IPS DF 6.9 (cell line): ENCODE results near the gene EBPL.

ENCODE experiments used
- DNase-seq: peaks from one replicate; pipeline ENCODE4 v3.0.0-alpha.2; 2013; ENCODE audit warnings: low read depth, low spot score
- H3K27ac ChIP-seq: one replicate; pipeline ENCODE4 v1.5.1; 2013; ENCODE audit warnings: low read length, control low read depth
- H3K27me3 ChIP-seq: 2 replicates; pipeline ENCODE4 v1.6.1; 2013; ENCODE audit warnings: mild to moderate bottlenecking, low read length; ENCODE audit not compliant: control insufficient read depth, insufficient read depth
- H3K36me3 ChIP-seq: 2 replicates; pipeline ENCODE4 v1.6.1; 2013; ENCODE audit warnings: low read length; ENCODE audit not compliant: control insufficient read depth, insufficient read depth
- H3K4me1 ChIP-seq: 2 replicates; pipeline ENCODE4 v1.6.1; 2013; ENCODE audit warnings: low read length; ENCODE audit not compliant: control insufficient read depth, insufficient read depth
- H3K4me3 ChIP-seq: 2 replicates; pipeline ENCODE4 v1.5.1; 2013; ENCODE audit warnings: mild to moderate bottlenecking, low read length
- H3K9me3 ChIP-seq: 2 replicates; pipeline ENCODE4 v1.6.1; 2013; ENCODE audit warnings: low read length, inconsistent platforms; ENCODE audit not compliant: control insufficient read depth, insufficient read depth
- WGBS: extraction: QIAGEN DNeasy Blood & Tissue Kit; methylation state at CpG from one replicate; pipeline ENCODE4 v1.1.7; 2013; ENCODE audit warnings: mixed read lengths, missing lambda C conversion rate; ENCODE audit not compliant: insufficient read length, insufficient coverage; 5-methylcytosine and 5-hydroxymethylcytosine counted together

Gene EBPL

DNA sequence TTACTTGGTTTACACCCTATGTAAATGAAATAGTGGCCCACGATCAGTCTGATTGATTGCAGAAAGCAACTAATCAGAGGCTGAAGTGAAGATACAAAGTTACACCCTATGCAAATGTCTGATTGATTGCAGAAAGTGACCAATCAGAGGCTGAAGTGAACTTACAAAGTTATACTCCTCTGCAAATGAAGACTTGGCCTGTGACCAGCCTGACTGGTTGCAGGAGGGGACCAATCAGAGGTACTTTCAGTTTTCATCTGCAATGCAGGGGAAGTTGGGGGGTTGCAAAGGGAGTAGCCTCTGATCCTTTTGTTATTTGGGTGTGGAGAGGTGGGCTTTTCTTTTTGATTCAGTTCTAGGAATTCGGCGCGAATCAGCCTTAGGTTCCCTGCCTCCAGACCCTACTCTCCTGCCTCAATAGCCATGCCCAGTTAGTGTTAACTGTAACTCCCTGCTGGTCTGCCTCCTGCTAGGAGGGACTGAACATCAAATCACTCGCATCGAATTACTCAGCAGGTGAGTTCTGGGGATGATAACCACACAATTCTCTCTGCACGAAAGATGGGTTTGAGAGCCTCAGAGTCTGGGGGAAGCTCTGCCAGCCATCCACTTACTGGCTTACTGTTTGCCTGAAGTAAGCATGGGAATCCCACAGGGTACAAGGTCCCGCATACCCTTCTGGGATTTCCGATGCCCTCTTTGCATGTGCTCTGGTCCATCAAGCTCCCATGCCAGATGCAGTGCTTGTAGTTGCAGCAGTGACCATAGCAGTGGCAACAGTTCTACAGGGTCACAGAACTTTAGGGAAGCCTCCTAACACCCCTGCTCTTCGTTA, 55.5 kb downstream of the EBPL start:
- H3K4me1 ChIP-seq, result peaks cover 6% of the 10 kb centered on the region; the same call in 1 of the 2 replicates
- DNase-seq, result no peak
- H3K27me3 ChIP-seq, result no peaks in the 10 kb centered on the region
- H3K27ac ChIP-seq, result no peak overlapping the region
- peak overlapping the region; percentile 8; the same call in 1 of the 2 replicates for H3K4me3 ChIP-seq
- WGBS, result no CpG with 5 or more reads among the region's 10 CpGs
- H3K9me3 ChIP-seq, result no peaks in the 10 kb centered on the region
- H3K36me3 ChIP-seq, result no peaks in the 10 kb centered on the region; the same call in 1 of the 2 replicates

DNA sequence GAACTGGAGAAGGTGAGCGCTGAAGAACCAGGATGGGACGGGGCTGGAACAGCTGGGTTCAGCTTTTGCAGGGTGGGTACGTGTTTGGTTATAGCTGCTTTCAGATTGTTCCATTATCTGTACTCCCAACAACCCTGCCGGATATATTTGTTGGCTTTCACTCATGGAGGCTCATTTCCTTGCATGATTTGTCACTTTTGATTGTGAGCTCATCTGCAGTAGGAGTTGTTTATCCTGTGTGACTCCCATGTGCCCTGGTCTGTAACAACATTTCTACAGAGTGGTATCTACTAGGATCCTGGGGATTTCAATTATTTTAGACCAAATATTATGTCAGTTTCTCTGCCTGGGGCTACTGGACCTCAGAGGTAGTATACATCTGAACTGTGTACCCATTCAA, 57.6 kb downstream of the EBPL start:
- H3K4me1 ChIP-seq, result peaks cover 6% of the 10 kb centered on the region; the same call in 1 of the 2 replicates
- no peaks in the 10 kb centered on the region for H3K27me3 ChIP-seq
- H3K36me3 ChIP-seq, result peaks cover 3% of the 10 kb centered on the region; the same call in 1 of the 2 replicates
- DNase-seq, result no peak
- WGBS, result no CpG with 5 or more reads among the region's 4 CpGs
- no peak overlapping the region for H3K4me3 ChIP-seq
- H3K9me3 ChIP-seq, result no peaks in the 10 kb centered on the region
- H3K27ac ChIP-seq, result no peak overlapping the region

DNA sequence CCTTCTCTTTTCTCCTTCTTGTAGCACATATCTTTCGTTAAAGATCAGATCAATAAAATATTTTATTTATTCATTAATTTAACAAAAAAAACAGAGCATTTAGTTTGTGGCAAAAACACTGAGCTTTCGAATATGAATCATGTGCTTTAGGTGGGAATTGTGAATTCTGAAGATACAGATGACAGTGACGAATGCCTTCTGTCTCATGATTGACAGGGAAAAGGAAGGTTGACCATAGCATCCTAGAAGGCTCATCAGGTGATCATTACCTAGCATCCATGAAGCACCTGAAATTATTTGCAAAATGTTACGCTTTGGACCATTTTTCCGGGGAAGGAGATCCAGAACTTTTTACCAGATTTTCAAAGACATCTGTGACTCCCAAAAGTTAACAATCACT, 59.1 kb downstream of the EBPL start:
- H3K4me3 ChIP-seq, result no peak overlapping the region
- H3K9me3 ChIP-seq, result no peaks in the 10 kb centered on the region
- no peak overlapping the region for H3K27ac ChIP-seq
- WGBS, result 100% methylated on average over 1 of the region's 5 CpGs
- peaks cover 6% of the 10 kb centered on the region; the same call in 1 of the 2 replicates for H3K4me1 ChIP-seq
- peaks cover 3% of the 10 kb centered on the region; the same call in 1 of the 2 replicates for H3K36me3 ChIP-seq
- no peak for DNase-seq
- no peaks in the 10 kb centered on the region for H3K27me3 ChIP-seq

DNA sequence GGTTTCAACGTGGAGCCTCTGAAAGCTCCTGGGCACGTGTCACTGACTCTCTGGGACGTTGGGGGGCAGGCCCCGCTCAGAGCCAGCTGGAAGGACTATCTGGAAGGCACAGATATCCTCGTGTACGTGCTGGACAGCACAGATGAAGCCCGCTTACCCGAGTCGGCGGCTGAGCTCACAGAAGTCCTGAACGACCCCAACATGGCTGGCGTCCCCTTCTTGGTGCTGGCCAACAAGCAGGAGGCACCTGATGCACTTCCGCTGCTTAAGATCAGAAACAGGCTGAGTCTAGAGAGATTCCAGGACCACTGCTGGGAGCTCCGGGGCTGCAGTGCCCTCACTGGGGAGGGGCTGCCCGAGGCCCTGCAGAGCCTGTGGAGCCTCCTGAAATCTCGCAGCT, 60.7 kb downstream of the EBPL start:
- Histone ChIP-seq H3K9me3 (no peaks in the 10 kb centered on the region), H3K36me3 (peaks cover 3% of the 10 kb centered on the region; the same call in 1 of the 2 replicates), H3K4me1 (no peaks in the 10 kb centered on the region), H3K27me3 (no peaks in the 10 kb centered on the region), H3K27ac (no peak overlapping the region), H3K4me3 (no peak overlapping the region)
- no CpG with 5 or more reads among the region's 16 CpGs for WGBS
- no peak for DNase-seq

DNA sequence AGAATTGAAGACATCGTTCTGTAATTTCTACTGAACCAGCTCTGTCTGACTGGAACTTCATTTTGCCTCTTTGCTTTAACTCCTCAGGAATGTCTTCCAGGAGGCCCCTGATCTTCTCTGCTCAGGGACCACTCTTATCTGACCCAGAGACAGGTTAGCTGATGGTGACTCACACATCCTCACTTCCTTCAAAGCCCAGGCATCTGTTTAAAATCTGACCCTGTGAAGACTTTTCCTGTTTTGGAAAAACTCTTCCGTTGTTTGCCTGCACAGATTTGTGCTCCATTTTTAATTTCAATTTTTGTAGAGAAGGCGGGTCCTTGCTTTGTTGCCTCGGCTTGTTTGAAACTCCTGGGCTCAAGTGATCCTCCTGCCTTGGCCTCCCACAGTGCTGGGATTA, 61.3 kb downstream of the EBPL start:
- no peak for DNase-seq
- WGBS, result no CpG with 5 or more reads among the region's 4 CpGs
- no peaks in the 10 kb centered on the region for H3K27me3 ChIP-seq
- no peak overlapping the region for H3K4me3 ChIP-seq
- H3K4me1 ChIP-seq, result no peaks in the 10 kb centered on the region
- H3K27ac ChIP-seq, result no peak overlapping the region
- H3K9me3 ChIP-seq, result no peaks in the 10 kb centered on the region
- H3K36me3 ChIP-seq, result peaks cover 3% of the 10 kb centered on the region; the same call in 1 of the 2 replicates

DNA sequence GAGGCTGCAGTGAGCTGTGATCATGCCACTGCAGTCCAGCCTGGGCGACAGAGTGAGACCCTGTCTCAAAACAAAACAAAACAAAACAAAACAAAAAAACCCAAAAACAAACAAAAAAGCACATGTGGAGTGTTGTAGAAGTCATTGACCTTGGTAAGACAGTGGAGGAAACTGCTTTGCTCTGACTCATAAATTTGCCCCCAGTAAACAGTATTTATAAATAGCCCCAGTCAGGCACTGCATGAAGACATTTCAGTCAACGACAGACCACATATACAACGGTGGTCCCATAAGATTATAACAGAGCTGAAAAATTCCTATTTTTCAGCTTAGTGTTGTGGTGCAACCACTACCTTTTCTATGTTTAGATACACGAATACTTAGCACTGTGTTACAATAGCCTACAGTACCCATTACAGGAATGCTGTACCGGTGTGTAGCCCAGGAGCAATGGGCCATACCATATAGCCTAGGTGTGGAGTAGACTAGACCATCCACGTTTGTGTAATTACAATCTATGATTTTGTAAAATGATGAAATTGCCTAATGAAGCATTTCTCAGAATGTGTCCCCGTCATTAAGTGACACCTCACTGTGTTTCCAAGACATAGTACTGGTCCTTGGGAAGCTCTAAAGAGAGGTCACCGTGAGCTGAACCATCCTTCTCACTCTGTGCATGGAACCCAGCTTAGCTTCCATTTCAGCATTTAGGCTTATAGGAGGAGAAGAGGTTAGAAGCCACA, 61.9 kb downstream of the EBPL start:
- Histone ChIP-seq H3K27ac (no peak overlapping the region), H3K4me1 (no peaks in the 10 kb centered on the region), H3K36me3 (peaks cover 3% of the 10 kb centered on the region; the same call in 1 of the 2 replicates), H3K9me3 (no peaks in the 10 kb centered on the region), H3K27me3 (no peaks in the 10 kb centered on the region), H3K4me3 (no peak overlapping the region)
- no CpG with 5 or more reads among the region's 8 CpGs for WGBS
- DNase-seq, result no peak

DNA sequence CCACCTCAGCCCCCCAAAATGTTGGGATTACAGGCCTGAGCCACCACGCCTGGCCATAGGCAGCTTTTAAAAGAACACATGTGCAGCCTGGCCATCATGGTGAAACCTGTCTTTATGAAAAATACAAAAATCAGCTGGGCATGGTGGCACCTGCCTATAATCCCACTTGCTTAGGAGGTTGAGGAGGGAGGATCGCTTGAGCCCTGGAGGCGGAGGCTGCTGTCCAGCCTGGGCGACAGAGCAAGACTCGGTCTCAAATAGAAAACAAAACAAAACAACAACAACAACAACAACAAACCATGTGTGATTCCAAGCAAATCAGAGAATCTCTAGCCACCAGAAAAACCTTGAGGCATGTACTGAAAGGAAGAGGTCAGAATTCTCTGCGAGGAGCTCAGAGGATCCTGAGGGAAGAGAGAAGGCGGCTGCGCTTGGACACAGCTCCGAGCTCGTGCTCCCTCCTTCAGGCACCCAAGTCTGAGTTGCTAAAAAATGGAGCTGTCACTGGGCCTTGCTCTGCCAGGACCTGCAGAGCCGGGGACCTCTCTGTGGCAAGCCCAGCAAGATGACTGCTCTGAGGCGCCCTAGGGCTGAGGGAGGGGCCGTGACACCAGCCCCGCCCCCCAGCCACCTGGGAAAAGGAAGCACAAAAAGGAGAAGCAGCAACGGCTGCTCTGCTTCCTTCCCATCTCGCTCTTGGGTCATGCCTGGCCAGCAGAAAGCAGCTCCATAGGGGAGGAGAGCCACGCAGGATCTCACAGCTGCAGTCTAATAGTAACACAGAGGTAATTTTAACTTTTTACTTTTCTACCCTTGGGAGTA, 63.2 kb downstream of the EBPL start, which contains the start of gene ARL11:
Gene ARL11, plus strand, starts transcription at position 677 of the 822 bp plus-strand sequence. CDS start 1,941 bp downstream, outside the sequence.
- WGBS, result no CpG with 5 or more reads among the region's 17 CpGs
- H3K27ac ChIP-seq, result no peak within 1 kb of the TSS
- H3K9me3 ChIP-seq, result no peaks in the 10 kb centered on the region
- no peaks in the 10 kb centered on the region for H3K4me1 ChIP-seq
- H3K36me3 ChIP-seq, result peaks cover 3% of the 10 kb centered on the region; the same call in 1 of the 2 replicates
- no peak for DNase-seq
- no peak within 1 kb of the TSS; the same call in 1 of the 2 replicates for H3K4me3 ChIP-seq
- no peaks in the 10 kb centered on the region for H3K27me3 ChIP-seq

DNA sequence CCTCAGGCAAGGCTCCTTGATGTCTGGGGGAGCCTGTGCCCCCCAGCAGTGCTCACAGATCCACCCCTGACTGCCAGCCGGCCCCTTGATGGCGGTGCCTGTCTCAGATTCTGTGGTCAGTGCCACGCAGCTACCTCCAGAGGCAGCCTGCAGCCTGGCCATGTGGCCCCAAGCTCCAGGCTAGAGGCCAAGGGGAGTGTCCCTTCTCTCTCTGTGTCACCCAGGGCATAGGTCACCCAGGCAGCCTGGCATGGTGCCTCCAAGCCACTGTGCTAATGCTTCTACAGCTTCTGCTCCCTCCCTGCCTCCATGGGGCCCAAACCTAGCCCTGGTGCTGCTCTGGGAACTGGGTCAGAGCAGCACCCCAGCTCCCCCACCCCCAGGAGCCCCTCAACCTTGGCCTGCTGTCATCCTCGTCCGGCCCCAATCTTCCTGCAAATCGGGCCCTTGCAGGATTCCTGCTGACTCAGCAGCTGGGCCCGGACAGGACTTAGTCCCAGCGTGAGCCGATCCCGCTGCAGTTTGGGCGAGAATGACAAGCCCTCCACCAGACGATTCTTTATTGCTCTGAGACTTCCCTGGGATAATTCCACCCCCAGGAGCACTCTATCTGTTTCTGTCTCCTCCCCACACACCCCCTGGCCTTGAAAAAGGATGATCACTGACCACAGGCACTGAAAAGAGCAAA, 65.8 kb downstream of the EBPL start:
- H3K36me3 ChIP-seq, result peaks cover under 1% of the 10 kb centered on the region; the same call in 1 of the 2 replicates
- no peaks in the 10 kb centered on the region for H3K27me3 ChIP-seq
- H3K4me3 ChIP-seq, result no peak overlapping the region
- no peak for DNase-seq
- no CpG with 5 or more reads among the region's 12 CpGs for WGBS
- H3K4me1 ChIP-seq, result no peaks in the 10 kb centered on the region
- H3K27ac ChIP-seq, result no peak overlapping the region
- no peaks in the 10 kb centered on the region for H3K9me3 ChIP-seq

DNA sequence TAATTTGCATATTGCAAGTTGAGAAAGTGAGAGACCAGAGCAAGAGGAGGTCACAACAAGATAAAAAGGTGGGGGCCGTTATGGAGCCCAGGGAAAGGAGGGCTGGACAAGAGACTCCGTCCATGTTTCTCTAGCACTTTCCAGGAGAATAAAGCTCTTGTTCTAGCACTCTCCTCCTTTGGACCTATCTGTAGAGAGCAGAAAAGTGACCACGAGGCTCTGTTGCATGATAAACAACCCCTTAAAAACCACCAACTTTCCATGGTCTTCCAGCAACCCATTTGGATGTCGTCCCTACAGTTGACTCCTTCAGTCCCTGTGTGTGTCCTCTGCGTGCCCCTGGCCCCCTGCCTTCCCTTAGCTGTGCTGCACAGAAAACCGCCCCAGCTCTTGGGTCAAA, 67.1 kb downstream of the EBPL start:
- H3K9me3 ChIP-seq, result no peaks in the 10 kb centered on the region
- no peak for DNase-seq
- no CpG with 5 or more reads among the region's 6 CpGs for WGBS
- no peaks in the 10 kb centered on the region for H3K27me3 ChIP-seq
- H3K4me1 ChIP-seq, result no peaks in the 10 kb centered on the region
- no peak overlapping the region for H3K27ac ChIP-seq
- no peaks in the 10 kb centered on the region for H3K36me3 ChIP-seq
- H3K4me3 ChIP-seq, result no peak overlapping the region
